CD1c-positive myeloid dendritic cell (primary cell): Measurements from ENCODE around the gene ANKRD23.

Source experiments
- DNase-seq: peaks from one replicate; pipeline ENCODE4 v3.0.0-alpha.2; 2016; ENCODE audit errors: extremely low spot score

Gene ANKRD23

DNA sequence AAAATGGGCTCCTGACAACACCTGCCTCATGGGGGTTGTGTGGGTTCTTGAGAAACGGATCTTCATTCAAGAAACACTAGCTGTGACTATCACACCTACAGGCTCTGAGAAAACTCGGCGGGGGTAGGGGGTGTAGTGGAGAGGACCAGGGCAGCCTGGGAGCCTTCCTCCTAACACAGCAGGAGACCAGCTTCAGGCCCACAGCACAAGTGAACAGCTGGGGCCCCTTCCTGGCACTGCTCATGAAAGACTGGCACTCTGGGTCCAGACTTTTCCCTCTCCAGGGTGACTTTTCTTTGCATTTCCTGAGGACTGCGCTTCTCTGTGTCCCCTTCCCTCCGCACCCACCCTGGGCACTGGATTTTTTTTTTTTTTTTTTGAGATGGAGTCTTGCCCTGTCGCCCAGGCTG is 33.2 kb upstream of the ANKRD23 start:
- no peak for DNase-seq

DNA sequence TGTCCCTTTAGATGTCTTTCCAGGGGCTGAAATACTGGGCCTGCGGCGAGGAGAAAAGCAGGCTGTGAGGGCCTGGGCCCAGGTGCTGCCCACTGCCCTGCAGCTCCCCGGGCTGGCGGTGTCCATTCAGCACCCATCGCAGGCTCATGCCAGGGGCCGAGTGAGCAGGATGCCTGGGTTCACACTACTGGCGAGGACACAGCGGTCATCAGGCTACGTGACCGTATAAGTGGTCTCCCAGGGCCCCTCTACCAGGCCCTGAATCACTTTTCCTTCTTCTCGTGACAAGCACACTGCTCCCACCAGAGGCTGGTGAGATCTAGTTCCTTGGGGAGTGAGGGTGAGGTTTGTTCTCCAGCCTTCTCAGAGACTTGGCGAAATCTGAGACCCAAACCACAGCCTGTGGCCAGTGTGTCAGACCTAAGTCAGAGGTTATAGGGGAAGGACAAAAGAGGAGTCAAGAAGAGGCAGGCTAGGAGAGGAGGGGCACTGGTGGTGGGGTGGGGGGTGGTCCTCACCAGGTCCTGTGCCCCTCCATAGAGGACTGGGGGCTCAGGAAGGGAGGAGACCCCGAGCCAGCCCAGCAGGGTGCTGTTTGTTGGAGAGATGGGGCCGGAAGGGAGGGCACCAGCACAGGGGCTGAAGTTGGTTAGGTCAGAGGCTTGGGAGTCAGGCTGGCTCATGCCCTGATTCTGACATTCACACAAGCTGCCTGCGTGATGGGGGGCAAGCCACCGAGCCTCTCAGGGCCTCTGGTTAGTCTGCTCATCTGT is 32.6 kb upstream of the ANKRD23 start:
- no peak for DNase-seq

DNA sequence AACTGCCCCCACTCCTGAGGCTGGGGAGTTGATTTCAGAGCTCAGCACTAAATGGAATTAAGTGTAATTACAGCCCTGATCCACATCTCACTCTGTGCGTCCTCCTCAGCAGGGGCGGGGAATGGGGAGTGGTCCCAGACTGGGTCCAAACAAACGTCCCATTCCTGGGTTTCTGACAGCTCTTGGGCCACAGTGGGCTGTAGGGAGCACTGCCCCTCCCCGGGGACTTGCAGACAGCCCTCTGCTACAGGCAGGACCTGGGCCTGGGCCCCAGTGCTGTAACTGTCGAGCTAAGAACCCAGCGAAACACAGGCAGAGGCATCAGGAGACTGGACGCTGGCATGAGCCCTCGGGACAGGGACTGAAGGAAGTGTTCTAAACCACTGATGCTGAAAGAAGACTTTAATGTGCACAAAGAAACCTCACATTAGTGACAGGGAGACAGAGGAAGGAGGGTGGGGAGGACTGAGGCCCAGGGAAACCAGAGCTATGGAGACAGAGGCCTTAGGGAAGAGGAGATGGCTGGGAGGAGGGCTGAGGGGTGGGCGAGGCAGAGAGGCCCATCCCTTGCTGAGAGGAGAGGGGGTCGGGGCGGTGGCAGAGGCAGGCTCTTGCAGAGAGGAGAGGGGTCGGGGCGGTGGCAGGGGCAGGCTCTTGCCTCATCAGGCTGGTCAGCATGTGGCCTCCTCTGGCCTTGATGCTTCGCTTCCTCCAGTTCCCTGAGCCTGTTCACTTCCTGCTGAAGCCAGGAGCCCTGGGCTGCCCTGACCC is 31.9 kb upstream of the ANKRD23 start:
- no peak for DNase-seq

DNA sequence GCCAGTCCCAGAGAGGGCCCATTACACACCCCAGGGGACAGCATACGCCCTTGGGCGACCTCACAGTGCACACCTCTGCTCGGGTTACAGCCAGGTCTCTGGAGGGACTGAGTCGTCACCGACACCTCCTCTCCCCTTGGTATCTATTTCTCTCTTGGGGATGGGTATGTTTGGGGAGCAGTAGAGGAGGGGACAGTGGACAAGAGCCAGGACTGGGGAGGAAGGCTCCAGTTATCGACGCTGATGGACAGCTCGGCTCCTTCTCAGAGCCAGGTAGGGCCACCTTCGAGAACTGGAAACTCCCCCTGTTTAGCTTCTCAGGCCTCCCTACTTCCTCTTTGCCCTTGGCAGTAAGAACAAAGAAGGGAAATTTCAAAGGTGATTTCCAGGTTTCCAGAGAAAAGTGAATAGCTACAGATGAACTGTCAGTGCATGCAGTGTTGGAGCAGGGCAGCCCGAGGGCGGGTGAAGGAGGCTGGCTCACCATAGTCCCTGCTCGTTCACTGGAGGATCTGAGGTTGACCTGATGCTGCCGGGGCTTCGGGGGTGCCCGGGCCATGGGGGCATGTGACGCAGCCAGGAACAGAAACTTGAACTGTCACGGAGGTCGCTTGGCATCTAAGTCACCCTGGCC is 30.5 kb upstream of the ANKRD23 start:
- peak; percentile 70 for DNase-seq

DNA sequence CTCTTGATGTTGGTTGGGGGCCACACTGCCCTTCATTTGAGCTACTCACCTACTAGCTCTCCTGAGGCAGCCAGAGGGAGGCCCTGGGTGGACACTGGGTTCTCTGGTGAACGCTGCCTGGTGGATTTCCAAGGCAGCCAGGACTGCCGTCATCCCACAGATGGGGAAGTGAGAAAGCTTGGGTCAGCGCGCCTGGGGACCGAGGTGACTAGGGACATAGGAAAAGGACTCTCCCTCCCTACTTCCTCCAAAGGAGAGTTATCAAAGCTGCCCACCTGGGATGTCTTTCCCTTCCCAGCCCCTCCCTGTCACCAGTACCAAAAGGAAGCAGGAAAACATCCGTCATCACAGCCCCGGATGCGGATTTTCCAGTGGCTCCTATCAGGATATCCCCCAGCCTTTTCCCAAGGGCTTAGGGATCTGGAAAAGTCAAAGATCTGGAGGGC is 29.9 kb upstream of the ANKRD23 start:
- DNase-seq, result peak; percentile 87

DNA sequence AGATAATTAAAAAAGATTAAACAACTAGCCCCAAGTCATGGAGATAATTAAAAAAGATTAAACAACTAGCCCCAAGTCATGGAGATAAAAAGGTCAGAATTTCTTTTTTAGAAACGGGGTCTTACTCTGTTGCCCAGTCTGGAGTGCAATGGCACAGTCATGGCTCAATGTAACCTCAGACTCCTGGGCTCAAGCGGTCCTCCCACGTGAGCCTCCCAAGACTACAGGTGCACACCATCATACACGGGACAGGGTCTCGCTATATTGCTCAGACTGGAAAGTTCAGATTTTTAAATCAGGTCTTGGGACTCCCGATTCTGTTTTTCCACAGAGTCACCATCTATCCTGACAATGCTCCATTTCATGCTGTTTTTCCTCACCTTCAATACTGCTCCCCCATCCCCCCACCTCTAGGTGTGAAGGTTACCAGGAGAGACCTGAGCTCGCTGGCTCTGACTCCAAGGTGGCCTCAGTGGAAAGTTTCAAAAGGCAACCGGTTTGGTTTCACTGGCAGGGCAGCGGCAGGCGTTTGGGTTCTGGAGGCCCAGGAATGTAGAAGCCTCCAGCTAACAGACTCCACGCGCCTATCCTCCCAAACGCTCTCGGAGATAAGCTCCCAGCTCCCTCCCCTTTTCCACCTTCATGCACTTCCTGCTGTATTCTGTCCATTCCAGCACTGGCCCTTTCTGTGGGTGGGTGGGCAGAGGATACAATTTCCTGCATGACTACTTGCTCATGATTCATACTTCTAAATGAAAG is 28.9 kb upstream of the ANKRD23 start:
- DNase-seq, result no peak

DNA sequence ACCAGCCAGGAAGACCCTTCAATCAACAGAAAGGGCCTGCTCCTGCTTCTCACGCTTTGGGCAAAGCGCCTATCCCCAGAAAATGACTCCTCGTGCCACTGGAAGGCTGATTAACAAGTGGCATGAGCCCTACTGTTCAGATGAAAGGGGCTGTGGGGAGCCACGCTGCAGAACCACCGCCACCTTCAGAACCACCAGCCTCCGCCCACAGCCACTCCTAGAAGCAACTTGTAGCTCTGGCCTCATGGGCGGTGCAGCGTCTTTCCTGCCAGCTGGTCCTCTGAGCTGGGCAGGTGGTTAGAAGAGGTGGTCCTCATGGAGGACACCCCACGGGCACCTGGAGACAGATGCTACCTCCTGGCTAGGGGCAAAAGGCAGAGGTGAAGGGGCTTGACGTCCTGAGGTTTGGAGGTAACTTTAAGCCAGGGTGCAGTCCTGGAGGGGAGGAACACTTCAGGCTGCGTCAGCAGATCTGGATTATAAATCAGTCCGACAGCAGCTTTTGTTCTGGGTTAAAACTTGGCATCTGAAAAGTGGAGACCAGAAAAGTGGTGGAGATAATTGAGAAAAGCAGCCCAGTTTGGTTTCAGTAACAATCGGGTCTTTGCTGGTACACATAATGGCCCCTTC is 26.9 kb upstream of the ANKRD23 start:
- peak; percentile 34 for DNase-seq

DNA sequence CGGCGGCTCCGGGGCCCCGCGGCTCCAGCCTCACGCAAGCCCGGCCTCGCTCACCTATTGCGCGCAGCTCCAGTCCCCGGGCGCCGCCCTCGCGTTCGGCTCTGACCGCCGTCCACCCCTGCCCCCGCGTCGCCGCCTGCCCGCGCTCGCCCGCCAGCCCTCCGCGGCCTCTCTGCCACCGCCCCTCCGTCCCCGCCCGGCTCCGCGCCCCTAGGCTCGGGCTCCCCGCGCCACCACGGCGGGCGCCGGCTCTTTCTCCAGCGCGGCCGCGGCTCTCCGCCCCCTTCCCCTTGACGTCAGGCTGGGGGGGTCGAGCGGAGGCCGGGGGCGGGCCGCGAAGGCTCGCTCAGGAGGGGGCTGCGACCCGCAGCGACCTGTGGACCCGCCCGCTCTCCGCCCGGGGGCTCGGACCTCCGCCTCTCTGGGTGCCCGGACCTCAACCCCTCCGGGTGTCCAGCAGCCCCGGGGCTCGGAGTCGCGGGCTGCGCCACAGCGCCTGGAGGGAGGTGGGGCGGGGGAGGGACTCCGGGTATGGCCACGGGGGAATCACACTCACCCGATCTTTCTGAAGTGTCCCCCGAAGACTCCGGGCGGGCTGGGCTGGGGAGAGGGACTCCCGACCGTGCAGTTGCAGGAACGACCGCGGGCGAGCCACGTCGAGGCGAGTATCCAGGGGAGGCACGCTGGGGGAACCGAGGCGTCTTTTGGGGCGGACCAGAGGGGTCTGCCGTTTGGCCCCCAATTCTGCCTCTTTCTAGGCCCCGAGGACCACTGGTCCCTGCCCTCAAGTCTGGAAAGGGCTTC is 26.2 kb upstream of the ANKRD23 start, which contains the start of gene SEMA4C:
Gene SEMA4C (minus strand): TSS at position 259 of the 804 bp plus-strand sequence. CDS start 2,194 bp downstream, outside the sequence.
- DNase-seq, result peak; percentile 29

DNA sequence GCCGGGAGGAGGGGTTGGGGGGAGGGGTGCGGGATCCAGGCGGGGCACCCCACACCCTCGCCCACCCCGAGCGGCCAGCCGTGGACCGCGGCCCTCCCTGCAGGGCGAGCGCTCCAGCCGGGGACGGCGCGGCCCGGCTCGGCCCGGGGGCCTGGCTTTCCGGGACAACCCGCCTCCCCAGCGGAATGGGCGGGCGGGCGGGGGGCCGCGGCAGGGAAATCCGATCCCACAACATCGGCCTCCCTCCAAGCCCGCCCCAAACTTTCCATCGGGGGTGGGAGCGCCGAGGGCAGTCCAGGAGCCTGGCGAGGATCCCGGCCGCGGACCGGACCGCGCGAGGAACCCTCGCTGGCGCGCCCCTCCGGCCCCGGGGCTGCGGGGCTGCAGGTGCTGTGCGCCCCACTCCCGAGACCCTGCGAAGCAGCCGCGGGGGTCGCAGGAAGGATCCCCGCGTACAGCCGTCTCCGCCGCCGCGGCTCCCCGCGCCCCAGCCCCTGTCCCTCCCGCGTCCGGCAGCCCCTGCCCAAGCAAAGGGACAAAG is 25.5 kb upstream of the ANKRD23 start:
- no peak for DNase-seq

DNA sequence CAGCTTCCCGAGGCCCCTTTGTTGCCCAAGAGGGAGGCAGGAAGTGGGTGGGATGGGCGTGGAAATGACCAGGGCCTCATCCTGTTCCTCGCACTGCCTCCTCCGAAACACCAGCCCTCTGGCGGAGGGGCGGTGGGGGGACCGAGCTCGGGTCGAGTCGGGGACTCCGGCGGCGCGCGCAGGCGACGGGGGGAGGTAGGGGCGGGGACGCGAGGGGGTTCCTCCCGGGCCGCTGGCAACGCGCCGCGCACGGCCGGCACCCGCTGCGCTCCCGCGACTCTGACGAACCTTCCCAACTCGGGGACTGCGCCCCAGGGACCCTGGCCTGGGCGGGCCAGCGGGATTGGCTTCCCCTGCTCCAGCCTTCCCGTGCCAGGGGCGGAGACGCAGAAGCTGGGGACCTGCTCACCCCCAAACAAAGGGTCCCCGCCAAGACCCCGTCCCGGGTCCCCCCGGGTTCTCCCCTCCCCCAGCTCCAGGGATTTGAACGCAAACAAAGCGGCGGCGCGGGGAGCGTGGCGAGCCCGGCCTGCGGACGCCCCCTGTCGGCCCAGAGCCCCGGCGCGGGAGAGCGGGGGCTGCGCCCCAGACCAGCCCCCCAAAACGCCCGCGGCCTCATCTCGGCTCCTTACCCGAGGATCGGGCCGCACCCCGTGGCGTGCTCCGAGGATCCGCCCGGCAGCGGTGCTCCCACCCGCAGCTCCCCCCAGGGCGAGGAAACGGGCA is 24.9 kb upstream of the ANKRD23 start:
- DNase-seq, result peak; percentile 59

DNA sequence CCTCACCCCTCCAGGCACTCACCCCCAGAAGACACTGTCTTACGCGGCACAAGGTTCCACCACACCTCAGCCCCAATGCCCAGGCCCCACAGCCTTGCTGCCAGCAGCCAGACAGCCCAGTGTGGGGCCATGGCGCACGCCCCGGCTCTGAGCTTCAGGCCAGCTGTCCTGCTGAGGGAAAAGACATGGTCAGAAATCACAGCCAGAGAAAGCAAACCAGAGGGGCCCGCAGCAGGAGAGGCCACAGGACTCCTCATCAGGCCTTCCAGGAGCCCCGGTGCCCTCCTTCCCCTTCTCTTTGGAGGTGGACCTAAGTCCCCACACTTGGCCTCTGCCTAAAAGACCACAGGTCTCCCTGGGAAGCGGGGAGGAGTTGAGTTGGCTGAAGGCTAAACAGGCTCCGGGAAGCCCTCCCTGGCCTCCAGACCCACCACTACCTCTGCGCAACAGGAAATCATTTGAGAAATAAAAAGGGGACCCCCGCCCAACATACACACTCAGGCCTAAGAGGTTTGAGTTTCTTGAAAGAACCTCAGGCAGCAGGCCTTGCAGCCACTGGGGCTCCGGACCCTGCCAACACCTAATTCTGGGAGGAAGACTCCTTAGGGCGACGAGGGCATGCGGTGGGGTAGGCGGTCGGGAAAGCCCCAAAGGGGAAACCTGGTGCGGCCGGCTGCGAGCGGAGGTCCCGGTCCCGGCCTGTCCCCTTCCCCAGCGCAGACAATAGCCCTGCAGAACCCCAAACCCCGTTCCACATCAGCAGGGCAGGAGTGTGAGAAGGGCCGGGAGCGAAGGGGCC is 24.1 kb upstream of the ANKRD23 start:
- no peak for DNase-seq

DNA sequence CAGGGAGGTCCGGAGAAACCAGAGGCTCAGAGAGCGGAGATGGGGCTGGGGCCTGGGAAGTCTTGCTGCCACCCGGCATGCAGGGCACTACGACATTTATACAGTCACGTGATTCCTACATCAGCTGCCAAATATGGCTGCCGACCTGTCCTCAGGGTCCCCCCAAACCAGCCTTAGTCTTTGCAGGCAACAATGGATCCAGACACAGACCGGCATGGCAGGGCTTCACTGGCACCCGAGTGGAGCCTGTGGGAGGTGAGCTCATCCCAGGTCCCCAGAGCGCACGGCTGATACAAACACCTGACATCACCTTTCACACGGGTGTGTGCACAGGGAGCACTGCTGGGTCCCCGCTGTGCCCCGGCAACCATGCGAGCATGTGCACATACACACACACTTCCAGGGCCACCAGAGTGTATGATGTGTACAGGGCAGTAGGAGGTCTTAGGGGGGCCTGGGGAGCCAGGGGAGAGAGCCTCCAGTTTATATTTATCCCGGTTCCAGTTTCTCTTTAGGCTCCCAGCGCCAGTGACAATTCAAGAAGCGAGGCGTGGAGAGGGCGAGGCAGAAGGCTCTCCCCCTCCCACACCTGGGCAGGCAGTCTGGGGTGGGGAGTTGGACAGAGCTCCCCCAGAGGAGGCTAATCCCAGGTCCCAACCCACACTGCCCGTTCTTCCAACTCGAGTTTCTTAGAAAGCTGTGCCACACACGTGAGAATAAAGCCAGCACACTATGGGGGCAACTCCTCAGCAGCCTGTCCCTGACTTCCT is 23.4 kb upstream of the ANKRD23 start:
- no peak for DNase-seq

DNA sequence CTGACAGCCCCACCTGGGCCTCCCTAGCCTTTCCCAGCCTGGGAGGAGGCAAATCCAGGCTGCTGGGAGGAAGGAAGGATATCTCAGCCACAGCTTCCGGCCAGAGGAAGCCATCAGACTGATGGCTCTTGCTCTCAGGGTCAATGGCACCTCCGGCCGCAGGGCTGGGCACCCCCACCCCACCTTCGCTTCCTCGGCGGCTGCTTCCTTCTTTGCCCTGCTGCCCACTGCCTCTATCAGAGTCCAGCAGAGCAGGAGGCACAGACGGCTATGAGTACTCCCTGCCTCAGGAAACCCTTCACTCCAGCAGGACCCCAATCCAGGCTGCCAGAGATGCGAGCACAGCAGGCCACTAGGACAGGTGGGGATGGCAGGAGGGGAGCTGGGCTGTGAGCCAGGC is 22.8 kb upstream of the ANKRD23 start:
- DNase-seq, result no peak

DNA sequence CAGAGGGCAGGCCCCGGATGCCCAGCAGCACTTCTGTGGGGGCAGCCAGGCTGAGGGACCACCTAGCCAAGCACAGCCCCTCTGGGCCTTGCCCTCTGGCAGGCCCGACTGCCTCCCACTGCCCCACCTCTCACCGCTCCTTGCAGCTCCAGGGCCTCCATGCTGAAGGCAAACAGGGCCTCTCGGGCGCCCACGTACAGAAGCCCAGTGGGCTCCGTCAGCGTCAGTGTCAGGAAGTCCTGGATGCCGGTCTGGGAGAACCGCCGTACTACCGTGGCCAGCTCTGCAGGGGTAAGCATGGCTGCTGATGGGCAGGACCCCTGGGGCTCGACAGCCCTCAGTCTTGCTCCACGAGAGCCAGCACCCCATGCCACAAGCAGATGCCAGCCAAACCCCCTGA is 22.3 kb upstream of the ANKRD23 start:
- no peak for DNase-seq

DNA sequence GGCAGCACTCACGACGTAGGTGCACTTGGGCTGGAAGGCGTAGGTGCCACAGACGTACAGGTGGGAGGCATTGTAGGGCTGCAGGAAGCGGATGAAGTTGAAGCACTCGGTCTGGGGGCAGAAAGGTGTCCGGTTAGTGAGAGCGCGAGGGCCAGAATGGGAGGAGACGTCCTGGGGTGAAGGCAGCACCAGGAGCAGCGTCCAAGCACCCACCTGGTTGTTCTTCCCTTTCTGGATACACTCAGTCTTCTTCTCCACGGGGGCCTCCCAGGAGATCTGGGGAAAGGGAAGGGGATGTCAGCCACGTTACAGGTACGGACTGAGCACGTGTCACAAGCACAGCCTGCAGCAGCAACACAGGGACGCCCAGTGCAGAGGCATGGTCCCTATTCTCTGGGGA is 21.8 kb upstream of the ANKRD23 start:
- DNase-seq, result no peak

DNA sequence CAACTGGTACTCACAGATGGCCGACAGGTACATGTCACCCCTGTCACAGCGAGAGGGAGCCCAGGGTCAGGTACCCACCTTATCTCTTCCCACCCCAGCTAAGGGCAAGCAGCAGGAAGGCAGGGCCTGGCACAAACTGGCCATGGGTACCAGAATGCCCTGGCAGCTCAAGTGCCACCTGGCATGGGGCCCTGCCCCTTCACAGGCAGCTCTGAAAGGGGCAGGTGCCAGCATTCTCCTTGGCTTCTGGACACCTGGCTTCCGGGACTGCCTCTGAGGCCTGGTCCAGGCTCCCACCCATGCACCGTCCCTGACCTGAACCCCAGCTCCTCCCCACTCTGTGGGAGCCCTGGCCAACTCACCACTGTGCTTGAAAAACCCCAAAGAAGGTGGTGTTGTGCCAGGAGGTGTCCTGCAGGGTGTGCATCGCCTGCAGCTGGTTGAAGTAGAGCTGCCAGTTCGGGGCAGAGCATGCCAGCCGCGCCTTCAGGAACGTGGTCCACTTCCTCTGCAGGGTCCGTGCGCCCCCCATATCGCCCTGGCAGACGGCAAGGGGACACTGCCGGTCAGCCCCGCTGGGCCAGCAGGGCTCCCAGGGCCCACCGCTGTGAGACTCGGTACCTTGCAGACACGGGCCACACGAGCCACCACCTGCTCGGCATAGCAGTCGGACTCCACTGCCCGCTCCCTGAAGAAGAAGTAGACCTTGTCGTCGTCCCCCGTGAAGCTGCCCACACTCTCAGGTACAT is 20.7 kb upstream of the ANKRD23 start:
- no peak for DNase-seq
